ENCODE results near the gene MAS1L.

MAS1L gene

DNA sequence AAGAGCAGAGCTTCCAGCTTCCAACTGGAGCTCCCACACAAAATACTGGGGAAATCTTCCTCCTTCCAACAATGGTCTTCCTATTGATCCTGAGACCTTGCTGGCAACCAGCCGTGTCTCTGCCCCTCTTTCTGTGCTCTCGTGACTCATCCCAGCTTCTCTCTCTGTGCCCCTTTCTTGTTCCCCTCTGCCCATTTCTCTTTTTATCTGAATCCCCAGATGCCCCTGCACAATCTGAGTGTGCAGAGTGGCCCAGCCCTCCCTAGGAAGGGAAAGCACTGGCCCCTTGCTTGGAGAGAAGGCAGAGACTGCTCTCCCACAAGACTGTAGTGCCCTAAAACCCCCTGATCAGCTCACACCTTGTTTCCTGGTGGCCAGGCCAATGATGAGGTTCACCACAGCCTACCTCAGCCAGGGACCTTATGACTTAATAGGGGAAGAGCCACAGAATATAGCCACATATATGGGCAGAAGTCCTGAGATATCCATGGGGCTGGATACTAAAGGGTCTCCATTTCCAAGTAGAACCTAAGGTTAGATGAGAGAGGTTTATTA, 23.1 kb upstream of the MAS1L start:
- TF ChIP-seq, protein P1, sequence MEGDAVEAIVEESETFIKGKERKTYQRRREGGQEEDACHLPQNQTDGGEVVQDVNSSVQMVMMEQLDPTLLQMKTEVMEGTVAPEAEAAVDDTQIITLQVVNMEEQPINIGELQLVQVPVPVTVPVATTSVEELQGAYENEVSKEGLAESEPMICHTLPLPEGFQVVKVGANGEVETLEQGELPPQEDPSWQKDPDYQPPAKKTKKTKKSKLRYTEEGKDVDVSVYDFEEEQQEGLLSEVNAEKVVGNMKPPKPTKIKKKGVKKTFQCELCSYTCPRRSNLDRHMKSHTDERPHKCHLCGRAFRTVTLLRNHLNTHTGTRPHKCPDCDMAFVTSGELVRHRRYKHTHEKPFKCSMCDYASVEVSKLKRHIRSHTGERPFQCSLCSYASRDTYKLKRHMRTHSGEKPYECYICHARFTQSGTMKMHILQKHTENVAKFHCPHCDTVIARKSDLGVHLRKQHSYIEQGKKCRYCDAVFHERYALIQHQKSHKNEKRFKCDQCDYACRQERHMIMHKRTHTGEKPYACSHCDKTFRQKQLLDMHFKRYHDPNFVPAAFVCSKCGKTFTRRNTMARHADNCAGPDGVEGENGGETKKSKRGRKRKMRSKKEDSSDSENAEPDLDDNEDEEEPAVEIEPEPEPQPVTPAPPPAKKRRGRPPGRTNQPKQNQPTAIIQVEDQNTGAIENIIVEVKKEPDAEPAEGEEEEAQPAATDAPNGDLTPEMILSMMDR (IDR thresholded peaks at IDR 0.05; ENCODE audit: borderline replicate concordance, insufficient read depth, low read depth, low read length): no peak
- no peak overlapping the region for H3K4me3 ChIP-seq (ENCODE audit: low read depth, low read length)

DNA sequence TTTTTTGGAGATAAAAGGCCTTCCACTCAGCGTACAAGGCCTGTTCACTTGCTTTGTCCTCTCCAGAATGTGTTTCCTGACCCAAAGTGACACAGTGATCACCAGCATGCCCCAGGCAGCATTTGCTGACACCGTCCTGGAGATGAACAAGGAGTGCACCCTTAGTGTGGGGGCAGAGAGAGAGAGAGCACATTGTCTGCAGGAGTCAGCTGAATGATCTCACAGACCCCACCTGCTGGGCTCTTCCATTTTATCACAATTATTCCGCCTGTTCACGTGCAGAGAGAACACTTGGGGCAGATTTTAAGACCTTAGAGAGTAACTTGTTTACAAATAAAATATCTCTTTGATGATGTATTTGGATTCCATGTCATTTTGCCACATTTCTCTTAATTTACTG, 22.4 kb upstream of the MAS1L start:
- TF ChIP-seq, protein P1 (IDR thresholded peaks at IDR 0.05; ENCODE audit: borderline replicate concordance, insufficient read depth, low read depth, low read length): no peak
- H3K4me3 ChIP-seq (ENCODE audit: low read depth, low read length): no peak overlapping the region

DNA sequence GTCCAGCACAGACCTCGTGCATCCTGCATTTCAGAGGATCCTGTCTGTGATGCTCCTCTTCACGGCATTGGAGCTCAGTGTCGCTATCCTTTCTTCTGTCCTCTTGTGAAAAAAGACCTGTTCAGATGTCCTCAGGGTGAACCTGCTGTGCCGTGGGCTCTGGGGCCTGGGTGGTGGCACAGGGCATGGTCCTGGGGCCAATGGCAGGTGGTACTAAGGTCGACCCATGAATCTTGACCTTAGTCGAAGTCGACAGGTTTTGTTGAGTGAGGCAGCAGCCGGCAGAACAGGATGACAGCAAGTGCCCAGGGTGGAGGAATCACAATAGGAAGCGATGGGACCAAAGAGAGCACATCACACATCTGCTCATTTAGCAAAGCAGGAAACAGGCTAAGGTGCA, 22.0 kb upstream of the MAS1L start:
- no peak overlapping the region for H3K4me3 ChIP-seq (ENCODE audit: low read depth, low read length)

DNA sequence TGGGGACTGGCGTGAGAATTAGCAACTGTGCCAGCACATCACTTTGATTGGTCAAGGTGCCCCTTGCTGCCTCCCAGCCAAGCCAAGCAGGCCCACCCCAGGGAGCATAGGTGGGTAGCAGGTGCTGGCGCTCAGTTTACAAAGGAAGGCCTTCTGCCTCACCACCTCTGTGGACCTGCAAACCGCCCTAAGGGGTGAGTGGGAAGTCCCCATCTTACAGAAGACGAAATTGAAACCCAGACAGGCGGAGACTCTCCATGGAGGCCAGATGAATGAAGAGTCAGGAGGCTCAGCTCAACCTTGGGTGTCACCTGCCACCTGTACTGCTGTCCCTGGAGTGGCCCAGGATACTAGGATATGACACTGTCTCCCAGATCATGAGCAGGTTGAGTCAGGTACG, 21.5 kb upstream of the MAS1L start:
- TF ChIP-seq, protein P1 (IDR thresholded peaks at IDR 0.05; ENCODE audit: borderline replicate concordance, insufficient read depth, low read depth, low read length): no peak
- no peak overlapping the region for H3K4me3 ChIP-seq (ENCODE audit: low read depth, low read length)

More for the DNA sequence above, 22.0 kb upstream of the MAS1L start:
- TF ChIP-seq, protein P1 (IDR thresholded peaks at IDR 0.05; ENCODE audit: borderline replicate concordance, insufficient read depth, low read depth, low read length): no peak

DNA sequence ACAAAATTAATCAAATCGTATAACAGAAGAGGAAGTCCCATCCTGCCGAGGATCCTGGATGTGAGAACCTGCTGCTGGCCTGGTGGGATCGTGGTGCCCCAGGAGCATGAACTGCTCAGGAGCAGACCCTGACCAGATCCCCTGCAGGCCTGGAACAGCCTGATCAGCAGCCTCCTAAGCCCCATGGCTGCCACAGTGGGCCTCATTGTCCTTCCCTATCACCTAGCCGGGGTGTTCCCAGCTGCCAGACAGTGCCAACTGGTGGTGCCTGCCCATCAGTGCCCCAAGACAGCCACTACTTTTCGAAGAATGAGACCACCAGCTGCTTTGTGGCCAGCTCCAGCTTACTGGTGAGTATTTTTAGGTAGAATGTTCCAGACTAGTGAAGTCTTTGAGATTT, 19.6 kb upstream of the MAS1L start:
- TF ChIP-seq, protein P1 (IDR thresholded peaks at IDR 0.05; ENCODE audit: borderline replicate concordance, insufficient read depth, low read depth, low read length): no peak
- H3K4me3 ChIP-seq (ENCODE audit: low read depth, low read length): no peak overlapping the region

DNA sequence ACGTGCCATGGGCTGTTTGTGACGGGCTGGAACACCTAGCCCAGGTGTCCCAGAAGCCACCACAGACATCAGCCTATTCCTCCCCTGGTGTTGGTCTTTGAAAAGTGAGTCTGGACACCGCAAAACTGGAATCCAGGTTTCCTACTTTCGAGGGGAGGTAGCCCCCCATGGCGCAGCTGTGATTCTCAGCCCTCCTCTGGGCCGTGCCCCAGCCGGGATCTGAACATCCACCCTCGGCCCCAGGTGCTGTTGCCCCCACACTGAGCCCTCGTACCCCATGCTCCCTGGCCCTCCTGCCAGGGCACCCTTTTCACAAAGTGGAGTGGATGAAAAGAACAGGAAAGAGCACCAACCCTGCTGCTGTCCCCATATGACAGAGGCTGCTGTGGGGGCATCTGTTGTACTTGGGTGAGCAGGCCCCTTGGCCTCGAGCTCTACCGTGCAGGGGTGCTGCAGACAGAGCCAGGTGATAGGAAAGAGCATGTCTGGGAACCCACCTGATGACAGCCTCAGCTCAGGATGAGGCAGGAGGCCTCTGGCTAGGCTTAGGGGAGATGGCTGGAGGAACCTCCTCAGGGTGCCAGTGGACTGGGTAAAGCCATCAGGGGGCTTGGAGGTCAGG, 18.8 kb upstream of the MAS1L start:
- TF ChIP-seq, protein P1 (IDR thresholded peaks at IDR 0.05; ENCODE audit: borderline replicate concordance, insufficient read depth, low read depth, low read length): no peak
- no peak overlapping the region for H3K4me3 ChIP-seq (ENCODE audit: low read depth, low read length)

DNA sequence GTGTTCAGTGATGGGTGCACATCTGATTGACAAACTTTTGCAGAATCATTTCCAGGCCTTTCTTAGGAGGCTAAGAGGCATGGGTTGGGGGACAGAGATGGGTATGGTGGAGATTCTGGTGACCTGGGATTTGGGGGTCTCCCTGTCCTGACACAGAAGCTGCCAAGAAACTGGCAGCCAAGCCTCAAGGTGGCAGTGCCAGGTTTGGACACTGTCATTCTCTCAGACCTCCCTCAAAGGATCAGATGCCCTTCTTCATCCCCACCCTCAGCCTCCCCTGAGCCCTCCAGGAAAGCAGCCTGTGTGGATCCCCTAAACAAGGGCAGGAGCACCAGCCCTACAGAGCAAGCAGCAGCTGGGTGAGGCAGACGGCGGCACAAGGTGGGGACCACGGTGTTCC, 18.1 kb upstream of the MAS1L start:
- TF ChIP-seq, protein P1 (IDR thresholded peaks at IDR 0.05; ENCODE audit: borderline replicate concordance, insufficient read depth, low read depth, low read length): no peak

More for the DNA sequence above, 18.1 kb upstream of the MAS1L start:
- H3K4me3 ChIP-seq (ENCODE audit: low read depth, low read length): no peak overlapping the region

All from GM12875 (cell line).